Pulmonary artery endothelial cell (primary cell): ENCODE results near the gene CHRNA9. TPM values are rescaled to one million over a fixed set of nuclear protein-coding genes. Genes with fewer than 3 reads are reported as not detected.
"Not testable (repeated sequence)": the region's sequence is repeated elsewhere in the genome, so short reads cannot be mapped to it uniquely, and the experiment has no call there.

Experiments used
- DNase-seq: peaks from one replicate; pipeline ENCODE4 v3.0.0-alpha.2; 2011; ENCODE audit warnings: low read depth, low spot score
- total RNA-seq: library from RNA; depleted of rRNA; stranded (reverse); fragments of >200 nt; gene quantifications from 2 replicates; pipeline ENCODE4 v1.2.3, GENCODE V29; 2014

Gene CHRNA9
- total RNA-seq, 1 donor from 2014 or later = not detected

DNA sequence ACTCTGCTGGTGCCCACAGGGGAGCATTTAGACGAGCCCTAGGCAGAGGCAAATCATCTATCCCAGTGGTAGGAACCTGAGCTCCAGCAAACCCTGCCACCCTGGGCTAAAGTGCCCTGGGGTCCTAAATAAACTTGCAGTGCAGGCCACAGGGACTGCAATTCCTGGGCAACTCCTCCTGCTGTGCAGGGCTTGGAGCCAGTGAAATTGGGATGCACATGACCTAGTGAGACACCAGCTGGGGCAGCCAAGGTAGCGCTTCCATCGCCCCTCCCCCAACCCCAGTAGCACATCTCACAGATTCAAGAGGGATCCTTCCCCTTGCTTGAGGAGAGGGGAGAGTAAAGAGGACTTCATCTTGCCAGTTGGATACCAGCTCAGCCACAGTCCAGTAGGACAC lies 44.1 kb downstream of the CHRNA9 start:
- DNase-seq = no peak

DNA sequence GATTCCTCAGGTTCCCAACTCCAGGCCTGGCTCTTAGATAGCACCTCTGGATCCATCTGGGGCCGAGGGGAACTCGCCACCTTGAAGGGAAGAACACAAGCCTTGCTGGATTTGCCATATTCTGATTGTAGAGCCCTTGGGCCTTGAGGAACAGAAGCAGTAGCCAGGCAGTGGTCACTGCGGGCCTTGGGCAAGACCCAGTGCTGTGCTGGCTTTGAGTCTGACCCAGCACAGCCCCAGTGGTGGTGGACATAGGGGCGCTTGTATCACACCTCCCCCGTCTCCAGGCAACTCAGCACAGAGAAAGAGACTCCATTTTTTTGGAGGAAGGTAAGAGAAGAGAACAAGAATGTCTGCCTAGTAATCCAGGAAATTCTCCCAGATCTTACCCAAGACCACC lies 45.5 kb downstream of the CHRNA9 start:
- DNase-seq = no peak

DNA sequence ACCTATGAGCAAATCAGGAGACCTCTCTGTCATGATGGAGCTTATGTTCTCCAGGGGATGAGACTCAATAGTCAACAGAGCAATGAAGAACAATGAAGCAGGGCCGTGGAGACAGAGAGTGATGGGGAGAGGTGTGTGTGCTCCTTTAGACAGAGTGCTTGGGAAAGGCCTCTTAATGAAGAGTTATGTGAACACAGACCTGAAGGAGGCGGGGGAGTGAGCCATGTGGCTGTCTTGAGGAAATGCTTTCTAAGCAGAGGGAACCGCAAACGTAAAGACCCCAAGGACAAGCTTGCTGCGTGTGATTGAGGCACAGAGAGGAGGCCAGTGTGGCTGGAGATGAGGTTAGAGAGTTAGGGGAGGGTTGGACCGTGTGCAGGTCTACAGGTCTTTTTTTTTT lies 53.1 kb downstream of the CHRNA9 start:
- DNase-seq = no peak

DNA sequence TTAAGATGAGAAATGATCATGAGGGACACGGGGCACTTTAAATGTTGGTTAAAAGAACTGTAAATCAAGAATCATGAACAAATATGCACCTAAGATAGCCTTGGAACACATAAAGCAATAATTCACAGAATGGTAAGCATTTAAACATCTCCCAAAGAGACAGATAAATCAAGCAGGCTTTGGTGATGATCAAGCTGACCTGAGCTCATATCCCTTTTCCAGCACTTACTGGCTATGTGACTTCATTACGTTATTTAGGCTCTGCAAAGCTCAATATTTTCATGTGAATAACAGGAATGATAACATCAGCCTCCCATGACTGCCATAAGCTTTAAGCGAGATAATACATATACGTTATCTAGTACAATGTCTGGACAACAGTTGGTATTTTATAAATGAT lies 54.9 kb downstream of the CHRNA9 start:
- DNase-seq = no peak

DNA sequence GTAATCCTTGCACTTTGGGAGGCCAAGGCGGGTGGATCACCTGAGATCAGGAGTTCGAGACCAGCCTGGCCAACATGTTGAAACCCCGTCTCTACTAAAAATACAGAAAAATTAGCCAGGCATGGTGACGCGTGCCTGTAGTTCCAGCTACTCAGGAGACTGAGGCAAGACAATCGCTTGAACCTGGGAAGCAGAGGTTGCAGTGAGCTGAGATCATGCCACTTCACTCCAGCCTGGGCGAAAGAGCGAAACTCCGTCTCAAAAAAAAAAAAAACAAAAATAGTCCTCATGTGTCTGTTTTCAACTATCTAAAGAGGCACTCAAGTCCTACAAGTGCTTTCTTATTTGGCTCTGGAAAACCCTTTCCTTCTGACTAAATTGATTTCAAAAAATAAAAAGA lies 57.1 kb downstream of the CHRNA9 start:
- not testable (repeated sequence) for DNase-seq

DNA sequence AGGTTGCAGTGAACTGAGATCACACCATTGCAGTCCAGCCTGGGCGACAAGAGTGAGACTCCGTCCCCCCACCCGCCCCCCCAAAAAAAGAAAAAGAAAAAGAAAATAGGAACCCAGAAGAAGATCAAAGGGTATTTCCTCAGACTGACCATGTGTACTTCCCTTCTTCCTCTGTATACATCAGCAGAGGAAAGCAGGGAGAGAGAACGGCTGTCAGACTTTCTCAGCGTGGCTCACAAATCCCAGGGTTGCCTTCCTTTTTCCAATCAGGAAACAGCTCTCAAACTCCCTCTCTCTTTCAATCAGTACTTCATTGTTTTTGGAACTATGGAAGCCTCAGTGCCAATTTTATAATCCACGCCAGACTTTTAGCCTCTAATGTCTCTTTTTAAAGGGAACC lies 59.1 kb downstream of the CHRNA9 start:
- no peak for DNase-seq

DNA sequence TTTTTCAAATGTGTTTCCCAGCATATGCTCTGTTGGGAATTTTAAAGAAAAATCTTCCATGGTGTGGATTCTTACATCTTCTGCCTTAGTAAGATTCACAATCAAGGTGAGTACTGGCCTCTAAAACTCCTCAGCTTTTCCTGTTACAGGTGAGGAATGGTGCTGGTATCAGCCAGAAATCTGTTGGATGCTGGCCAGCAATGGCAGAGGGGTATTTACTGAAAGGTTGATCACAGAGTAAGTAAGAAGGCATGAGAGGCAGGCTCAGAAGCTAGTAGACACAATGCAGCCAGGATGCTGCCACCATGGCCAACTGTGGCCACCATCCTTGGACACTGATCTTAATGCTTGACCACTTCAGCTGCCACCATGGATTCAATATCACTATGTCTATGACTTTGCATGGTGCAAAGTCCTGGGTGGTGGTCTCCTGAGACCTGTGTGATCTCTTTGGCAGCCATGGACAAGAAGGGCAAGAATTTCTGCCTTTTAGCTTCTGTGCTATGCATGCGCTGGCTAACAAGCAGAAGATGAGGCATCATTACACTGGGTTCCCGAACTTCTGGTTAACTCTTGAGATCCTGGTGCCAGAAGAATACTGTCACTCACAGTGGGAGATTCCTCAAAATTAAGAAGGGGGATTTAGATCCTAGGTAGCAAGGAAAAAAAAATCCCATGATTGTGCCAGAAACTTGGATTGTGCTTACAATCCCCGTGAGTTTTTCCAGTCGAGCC lies 60.2 kb downstream of the CHRNA9 start:
- DNase-seq = no peak

DNA sequence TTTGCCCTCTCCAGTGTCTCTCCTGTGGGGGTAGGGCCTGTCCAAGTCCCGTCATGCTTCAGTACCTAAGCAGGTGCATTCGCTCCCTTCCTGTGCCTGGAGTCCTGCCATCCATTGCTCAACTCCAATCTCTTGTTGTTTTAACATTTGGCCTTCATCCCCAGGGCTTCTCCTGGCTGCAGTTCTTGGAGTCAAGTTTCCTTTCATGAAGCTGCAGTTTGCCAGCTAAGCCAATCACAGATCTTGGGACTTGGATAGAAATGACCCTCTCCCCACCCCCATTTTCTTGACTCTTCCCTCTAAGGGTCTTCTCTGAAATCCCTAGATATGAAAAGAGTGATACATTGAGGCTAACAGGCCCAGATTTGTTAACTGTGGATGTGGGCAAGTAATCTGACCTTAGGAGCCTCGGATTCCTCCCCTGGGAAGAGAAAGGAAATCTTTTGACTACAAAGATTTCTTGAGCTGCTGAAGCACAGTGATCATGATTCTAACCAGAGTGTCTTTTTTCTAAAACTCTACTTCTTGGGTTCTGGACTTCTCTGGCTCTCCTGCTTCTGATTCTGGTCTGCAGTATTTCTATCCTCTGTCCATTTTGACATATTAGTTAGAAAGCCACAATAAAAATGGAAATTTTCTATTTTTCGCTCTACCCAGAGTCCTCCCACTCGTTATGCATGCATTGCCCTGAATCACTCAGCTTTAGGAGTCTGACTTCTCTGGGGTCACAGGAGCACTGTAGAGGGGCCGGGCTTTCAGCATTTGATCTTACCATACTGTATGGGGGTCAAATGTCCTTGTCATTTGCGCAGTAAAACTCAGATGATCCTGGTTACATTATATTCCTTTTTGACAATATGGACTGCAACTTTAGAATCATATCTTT lies 61.0 kb downstream of the CHRNA9 start:
- no peak for DNase-seq

DNA sequence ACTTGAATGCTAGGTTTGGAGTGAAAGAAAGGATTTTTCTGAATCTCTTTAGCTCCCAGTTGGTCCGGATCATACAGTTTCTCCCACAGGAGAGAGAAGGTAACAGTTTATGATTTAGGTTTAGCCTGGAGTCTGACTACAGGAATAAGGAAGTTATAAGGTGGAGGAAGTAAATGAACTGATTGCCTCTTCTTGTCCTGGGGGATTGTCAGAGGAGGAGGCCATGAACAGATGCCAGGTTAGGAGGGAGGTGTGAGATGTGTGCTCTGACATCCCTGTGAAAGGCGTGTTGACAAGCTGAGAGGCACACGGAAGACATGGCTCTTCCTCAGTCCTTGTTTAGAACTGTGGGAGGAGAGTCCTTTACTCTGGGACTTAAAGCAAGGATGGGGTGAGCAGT lies 64.4 kb downstream of the CHRNA9 start:
- no peak for DNase-seq

DNA sequence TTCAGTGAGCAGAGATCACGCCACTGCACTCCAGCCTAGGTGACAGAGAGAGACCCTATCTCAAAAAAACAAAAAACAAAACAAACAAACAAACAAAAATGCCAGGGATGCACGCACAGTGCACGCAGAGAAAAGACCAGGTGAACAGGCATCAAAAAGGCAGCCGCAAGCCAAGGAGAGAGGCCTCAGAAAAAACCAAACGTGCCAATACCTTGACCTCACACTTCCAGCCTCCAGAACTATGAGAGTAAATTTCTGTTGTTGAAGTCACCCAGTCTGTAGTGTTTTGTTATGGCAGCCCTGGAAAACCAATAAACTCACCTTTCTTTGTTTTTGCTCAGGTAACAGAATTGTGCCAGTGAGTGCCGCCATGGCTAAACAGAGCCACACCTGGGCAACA lies 66.0 kb downstream of the CHRNA9 start:
- DNase-seq = no peak

DNA sequence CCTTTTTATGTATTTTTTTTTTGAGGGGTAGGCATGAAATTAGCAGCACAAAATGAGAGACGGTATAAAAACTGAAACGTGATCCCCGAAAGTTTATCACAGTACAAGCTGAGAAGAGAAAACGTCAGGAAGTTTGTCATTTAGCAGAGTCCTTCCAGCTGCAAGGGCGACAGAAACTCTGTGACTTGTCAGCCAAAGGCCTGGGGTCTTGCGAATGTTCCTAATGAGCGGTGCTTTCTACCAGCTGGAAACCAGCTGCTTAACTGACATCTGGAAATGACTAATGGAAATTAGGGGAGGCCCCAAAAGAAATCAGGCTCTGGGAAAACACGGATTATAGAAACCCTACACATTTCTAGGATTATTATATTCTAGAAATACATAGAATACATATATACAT lies 66.5 kb downstream of the CHRNA9 start:
- DNase-seq = no peak

DNA sequence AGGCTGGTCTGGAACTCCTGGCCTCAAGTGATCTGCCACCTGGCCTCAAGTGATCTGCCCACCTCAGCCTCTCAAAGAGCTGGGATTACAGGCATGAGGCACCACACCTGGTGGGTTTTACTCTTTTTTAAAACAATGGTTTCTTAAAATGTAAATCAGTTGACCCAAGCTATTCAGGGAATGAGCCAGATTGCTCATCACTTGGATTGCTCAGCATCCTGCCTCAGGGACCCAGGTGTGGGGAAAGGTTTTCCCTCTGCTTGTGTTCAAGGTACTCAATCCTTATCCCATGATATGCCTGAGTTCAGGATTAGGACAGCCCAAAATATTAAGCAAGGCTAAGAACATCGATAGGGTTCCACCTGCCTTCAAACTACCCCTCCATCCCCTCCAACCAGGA lies 67.4 kb downstream of the CHRNA9 start:
- no peak for DNase-seq

DNA sequence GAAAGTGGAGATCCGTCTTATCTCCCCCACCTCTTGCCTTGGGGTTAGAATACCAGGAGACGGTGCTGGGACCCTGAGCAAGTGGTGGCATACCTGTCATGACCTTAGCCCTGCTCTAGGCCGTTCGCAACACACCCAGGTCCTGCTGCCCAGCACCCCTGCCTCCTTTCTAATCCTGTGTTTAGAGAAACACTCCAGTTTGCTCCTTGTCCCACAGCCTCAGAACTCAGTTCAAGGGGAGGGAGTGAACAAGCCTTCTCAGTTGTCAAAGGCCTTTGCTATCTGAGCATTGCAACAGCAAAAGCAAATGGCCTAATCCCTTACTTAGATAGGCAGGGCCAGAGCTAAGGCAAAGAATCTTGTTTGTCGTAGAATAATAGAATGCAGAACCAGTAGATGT lies 67.9 kb downstream of the CHRNA9 start:
- no peak for DNase-seq

Other genes starting within 250 kb of the CHRNA9 start
- gene RHOH, start 138.3 kb upstream of the CHRNA9 start, total RNA-seq = not detected in 2 replicates